A673 (cell line): ENCODE results near the gene TMEM74B. TPM values are rescaled to one million over a fixed set of nuclear protein-coding genes. Genes with fewer than 3 reads are reported as not detected.

ENCODE experiments used
- BruUV-seq: library from RNA; stranded (reverse); fragments of 400-500 nt; replicated peaks from 2 replicates; lab custom pipeline; 2021; lab: Mats Ljungman, UMichigan
- CTCF ChIA-PET: fragments of 300-600 bp; sonication (Branson Sonifier 250); formaldehyde crosslinking; loops from one replicate; lab custom pipeline; 2022; ENCODE audit warnings: antibody characterized with exemption; lab: Charles Lee
- POLR2A ChIA-PET: fragments of 300-600 bp; sonication (Branson Sonifier 250); formaldehyde crosslinking; loops from one replicate; lab custom pipeline; 2022; ENCODE audit warnings: antibody characterized with exemption; ENCODE audit not compliant: low non-redundant PET; lab: Charles Lee
- DNase-seq: peaks from one replicate; pipeline ENCODE4 v3.0.0-alpha.2; 2015; ENCODE audit warnings: low spot score
- H3K27ac ChIP-seq: fragments of 200-600 bp; sonication (generic); 2 replicates; pipeline ENCODE4 v1.5.1; 2016; ENCODE audit warnings: mixed run types, low read depth, mild to moderate bottlenecking, mixed read lengths, antibody characterized with exemption, low read length; ENCODE audit not compliant: poor library complexity, severe bottlenecking
- H3K27me3 ChIP-seq: fragments of 200-600 bp; sonication (generic); replicated peaks from 2 replicates; pipeline ENCODE4 v1.6.1; 2017; ENCODE audit warnings: mixed run types, low read depth, mild to moderate bottlenecking, mixed read lengths, antibody characterized with exemption, low read length; ENCODE audit not compliant: insufficient read depth, poor library complexity
- H3K36me3 ChIP-seq: fragments of 200-600 bp; sonication (generic); 2 replicates; pipeline ENCODE4 v1.6.1; 2016; ENCODE audit warnings: mixed run types, mild to moderate bottlenecking, mixed read lengths, antibody characterized with exemption, low read length; ENCODE audit not compliant: insufficient read depth, poor library complexity, severe bottlenecking
- H3K4me1 ChIP-seq: fragments of 200-600 bp; sonication (generic); 2 replicates; pipeline ENCODE4 v1.6.1; 2017; ENCODE audit warnings: mixed run types, mild to moderate bottlenecking, mixed read lengths, antibody characterized with exemption, low read length; ENCODE audit not compliant: insufficient read depth, poor library complexity, severe bottlenecking
- H3K4me3 ChIP-seq: fragments of 200-600 bp; sonication (generic); 2 replicates; pipeline ENCODE4 v1.5.1; 2016; ENCODE audit warnings: low read depth, mixed run types, mild to moderate bottlenecking, mixed read lengths, low read length; ENCODE audit not compliant: poor library complexity, severe bottlenecking
- H3K9me3 ChIP-seq: fragments of 200-600 bp; sonication (generic); 2 replicates; pipeline ENCODE4 v1.6.1; 2016; ENCODE audit warnings: mixed run types, low read depth, mild to moderate bottlenecking, mixed read lengths, antibody characterized with exemption, low read length; ENCODE audit not compliant: poor library complexity, severe bottlenecking
- CTCF ChIP-seq: fragments of 300-800, 200-600 bp; sonication (generic); conservative IDR thresholded peaks from 2 replicates; pipeline ENCODE4 v1.5.1; 2017; ENCODE audit warnings: low read depth, mild to moderate bottlenecking, antibody characterized with exemption, low read length, moderate library complexity, mixed read lengths
- EZH2 ChIP-seq: fragments of 200-600 bp; sonication (generic); IDR thresholded peaks from 2 replicates; pipeline ENCODE4 v1.6.1; 2017; ENCODE audit warnings: borderline replicate concordance, low read depth, mild to moderate bottlenecking, mixed read lengths, antibody characterized with exemption, low read length; ENCODE audit not compliant: poor library complexity, severe bottlenecking
- intact Hi-C: fragments of 100-400 bp; cut with micrococcal nuclease; formaldehyde crosslinking; loops from one replicate; pipeline ENCODE4 v1.10.0; 2022; ENCODE audit not compliant: unreplicated experiment
- total RNA-seq: library from RNA; stranded (reverse); gene quantifications from 2 replicates; pipeline ENCODE4 v1.2.3, GENCODE V29; 2021

The TMEM74B gene
- total RNA-seq, 1 experiment from 2014 or later, result not detected

GRCh38 chr20:1169224-1169623, 15.6 kb downstream of the TMEM74B start:
- TF ChIP-seq EZH2 (no peak), CTCF (no peak)
- H3K36me3 ChIP-seq, result peaks cover 26% of the 10 kb centered on the region

GRCh38 chr20:1166948-1167720, 17.6 kb downstream of the TMEM74B start:
- POLR2A ChIA-PET, result no interaction called here
- intact Hi-C loops, result no loop called here

More at GRCh38 chr20:1169224-1169623, 15.6 kb downstream of the TMEM74B start:
- H3K4me3 ChIP-seq, result no peak overlapping the region
- BruUV-seq, result no TSS peak
- no peak for DNase-seq
- ChIA-PET CTCF (no interaction called here), POLR2A (no interaction called here)
- H3K27ac ChIP-seq, result no peak overlapping the region
- no peaks in the 10 kb centered on the region for H3K9me3 ChIP-seq
- no peaks in the 10 kb centered on the region for H3K27me3 ChIP-seq
- intact Hi-C loops, result no loop called here
- no peaks in the 10 kb centered on the region for H3K4me1 ChIP-seq

DNA sequence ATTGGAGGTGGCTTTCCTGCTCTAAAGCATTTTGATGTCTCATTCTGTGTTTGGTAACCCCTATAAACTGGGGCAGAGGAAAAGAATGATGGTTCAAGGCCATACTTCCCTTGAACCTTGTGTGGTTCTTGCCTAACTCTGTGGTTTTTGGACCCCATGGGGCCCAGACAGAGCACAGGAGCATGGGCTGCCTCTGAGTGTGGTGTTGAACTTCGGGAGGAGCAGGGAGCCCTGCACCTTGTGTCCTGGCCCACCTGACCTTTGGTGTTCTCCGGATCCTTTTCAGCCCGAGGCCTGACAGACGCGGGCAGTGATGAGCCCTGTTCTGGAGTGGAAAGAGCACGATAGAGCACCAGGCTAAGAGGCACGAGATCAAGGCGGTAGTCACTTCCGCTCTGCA, 18.8 kb downstream of the TMEM74B start:
- BruUV-seq, result no TSS peak

More at GRCh38 chr20:1166948-1167720, 17.6 kb downstream of the TMEM74B start:
- BruUV-seq, result no TSS peak
- H3K36me3 ChIP-seq, result peaks cover 33% of the 10 kb centered on the region
- H3K9me3 ChIP-seq, result no peaks in the 10 kb centered on the region
- DNase-seq, result no peak
- TF ChIP-seq EZH2 (no peak), CTCF (no peak)
- H3K4me1 ChIP-seq, result no peaks in the 10 kb centered on the region
- CTCF ChIA-PET, result no interaction called here
- no peak overlapping the region for H3K27ac ChIP-seq
- no peak overlapping the region for H3K4me3 ChIP-seq
- no peaks in the 10 kb centered on the region for H3K27me3 ChIP-seq

More for the DNA sequence above, 18.8 kb downstream of the TMEM74B start:
- CTCF ChIA-PET, result no interaction called here
- H3K27me3 ChIP-seq, result no peaks in the 10 kb centered on the region
- no peak overlapping the region for H3K4me3 ChIP-seq
- H3K36me3 ChIP-seq, result peaks cover 33% of the 10 kb centered on the region
- POLR2A ChIA-PET, result no interaction called here
- no peak for DNase-seq
- H3K9me3 ChIP-seq, result no peaks in the 10 kb centered on the region
- no peaks in the 10 kb centered on the region for H3K4me1 ChIP-seq
- H3K27ac ChIP-seq, result no peak overlapping the region
- intact Hi-C loops, result no loop called here
- TF ChIP-seq CTCF (no peak), EZH2 (no peak)
